DMS153 treated with DMSO at 0.1 percent for 48 hours (cell line): ENCODE data around the gene CEP85L.

ENCODE experiments used
- DNase-seq: peaks from one replicate; lab custom pipeline; 2025; ENCODE audit not compliant: unreplicated experiment; lab: John Stamatoyannopoulos, UW

The CEP85L gene

GRCh38 chr6:118580585-118581419, 70.6 kb downstream of the CEP85L start:
- DNase-seq: peak; percentile 30

GRCh38 chr6:118579786-118580185, 71.6 kb downstream of the CEP85L start:
- DNase-seq: no peak

GRCh38 chr6:118578617-118579016, 72.8 kb downstream of the CEP85L start:
- no peak for DNase-seq

- DNase-seq: no peak
These were observed 73.4 kb downstream of the CEP85L start for GRCh38 chr6:118577972-118578371.

- DNase-seq: no peak
These were observed 77.1 kb downstream of the CEP85L start for GRCh38 chr6:118574051-118574865.

GRCh38 chr6:118571121-118571520, 80.3 kb downstream of the CEP85L start:
- no peak for DNase-seq

- no peak for DNase-seq
These were observed 81.9 kb downstream of the CEP85L start for GRCh38 chr6:118569498-118569897.

GRCh38 chr6:118567974-118568373, 83.4 kb downstream of the CEP85L start:
- DNase-seq: no peak

GRCh38 chr6:118565311-118565960, 86.0 kb downstream of the CEP85L start:
- peak; percentile 34 for DNase-seq

- DNase-seq: no peak
These were observed 88.4 kb downstream of the CEP85L start for GRCh38 chr6:118562959-118563358.

GRCh38 chr6:118562248-118562647, 89.1 kb downstream of the CEP85L start:
- DNase-seq: no peak

- DNase-seq: no peak
These were observed 91.7 kb downstream of the CEP85L start for GRCh38 chr6:118559659-118560058.

GRCh38 chr6:118558464-118559217, 92.8 kb downstream of the CEP85L start:
- DNase-seq: no peak

- no peak for DNase-seq
These were observed 96.7 kb downstream of the CEP85L start for GRCh38 chr6:118554698-118555097.

GRCh38 chr6:118553132-118553531, 98.3 kb downstream of the CEP85L start:
- no peak for DNase-seq

- peak; percentile 27 for DNase-seq
These were observed 100.0 kb downstream of the CEP85L start for GRCh38 chr6:118551063-118552053.

GRCh38 chr6:118548613-118549012, 102.8 kb downstream of the CEP85L start:
- no peak for DNase-seq

GRCh38 chr6:118548136-118548535, 103.3 kb downstream of the CEP85L start, which contains the start of gene PLN:
PLN (plus strand) TSS chr6:118548296; CDS start chr6:118558922, 10,626 bp downstream.
- DNase-seq: no peak

GRCh38 chr6:118546880-118547218, 104.5 kb downstream of the CEP85L start:
- no peak for DNase-seq
